NB4 (cell line): Measurements from ENCODE around the gene CIART.
"Not testable (repeated sequence)": the region's sequence is repeated elsewhere in the genome, so short reads cannot be mapped to it uniquely, and the experiment has no call there.

Experiments
- MYC ChIP-seq: IDR thresholded peaks from 2 replicates; pipeline ENCODE4 v1.6.1; 2011; ENCODE audit warnings: low read depth, low read length
- POLR2A ChIP-seq: IDR thresholded peaks from 2 replicates; pipeline ENCODE4 v1.6.1; 2011; ENCODE audit warnings: mild to moderate bottlenecking; ENCODE audit not compliant: insufficient read length; ENCODE audit errors: extremely low read depth
- TF ChIP-seq, protein P1 (sequence below): IDR thresholded peaks from one replicate; pipeline ENCODE4 v1.5.1; 2012; ENCODE audit warnings: low read depth, low read length
- TF ChIP-seq, protein P2 (sequence below): IDR thresholded peaks from 2 replicates; pipeline ENCODE4 v1.6.1; 2011; ENCODE audit warnings: low read depth, low read length

DNA sequence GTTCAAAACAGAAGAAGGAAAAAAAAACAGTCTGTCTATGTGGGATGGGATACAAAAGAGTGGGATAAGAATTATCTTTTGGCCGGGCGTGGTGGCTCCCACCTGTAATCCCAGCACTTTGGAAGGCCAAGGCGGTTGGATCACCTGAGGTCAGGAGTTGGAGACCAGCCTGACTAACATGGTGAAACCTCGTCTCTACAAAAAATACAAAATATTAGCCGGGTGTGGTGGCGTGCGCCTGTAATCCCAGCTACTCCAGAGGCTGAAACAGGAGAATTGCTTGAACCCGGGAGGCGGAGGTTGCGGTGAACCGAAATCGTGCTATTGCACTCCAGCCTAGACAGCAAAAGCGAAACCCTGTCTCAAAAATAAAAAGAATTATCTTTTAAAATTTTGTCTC lies 45.2 kb upstream of the CIART start:
- TF ChIP-seq POLR2A, MYC: not testable (repeated sequence)
- TF ChIP-seq, protein P1, sequence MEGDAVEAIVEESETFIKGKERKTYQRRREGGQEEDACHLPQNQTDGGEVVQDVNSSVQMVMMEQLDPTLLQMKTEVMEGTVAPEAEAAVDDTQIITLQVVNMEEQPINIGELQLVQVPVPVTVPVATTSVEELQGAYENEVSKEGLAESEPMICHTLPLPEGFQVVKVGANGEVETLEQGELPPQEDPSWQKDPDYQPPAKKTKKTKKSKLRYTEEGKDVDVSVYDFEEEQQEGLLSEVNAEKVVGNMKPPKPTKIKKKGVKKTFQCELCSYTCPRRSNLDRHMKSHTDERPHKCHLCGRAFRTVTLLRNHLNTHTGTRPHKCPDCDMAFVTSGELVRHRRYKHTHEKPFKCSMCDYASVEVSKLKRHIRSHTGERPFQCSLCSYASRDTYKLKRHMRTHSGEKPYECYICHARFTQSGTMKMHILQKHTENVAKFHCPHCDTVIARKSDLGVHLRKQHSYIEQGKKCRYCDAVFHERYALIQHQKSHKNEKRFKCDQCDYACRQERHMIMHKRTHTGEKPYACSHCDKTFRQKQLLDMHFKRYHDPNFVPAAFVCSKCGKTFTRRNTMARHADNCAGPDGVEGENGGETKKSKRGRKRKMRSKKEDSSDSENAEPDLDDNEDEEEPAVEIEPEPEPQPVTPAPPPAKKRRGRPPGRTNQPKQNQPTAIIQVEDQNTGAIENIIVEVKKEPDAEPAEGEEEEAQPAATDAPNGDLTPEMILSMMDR: not testable (repeated sequence)
- TF ChIP-seq, protein P2, sequence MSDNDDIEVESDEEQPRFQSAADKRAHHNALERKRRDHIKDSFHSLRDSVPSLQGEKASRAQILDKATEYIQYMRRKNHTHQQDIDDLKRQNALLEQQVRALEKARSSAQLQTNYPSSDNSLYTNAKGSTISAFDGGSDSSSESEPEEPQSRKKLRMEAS: not testable (repeated sequence)
